ENCODE measurements around the gene UBFD1.

DNA sequence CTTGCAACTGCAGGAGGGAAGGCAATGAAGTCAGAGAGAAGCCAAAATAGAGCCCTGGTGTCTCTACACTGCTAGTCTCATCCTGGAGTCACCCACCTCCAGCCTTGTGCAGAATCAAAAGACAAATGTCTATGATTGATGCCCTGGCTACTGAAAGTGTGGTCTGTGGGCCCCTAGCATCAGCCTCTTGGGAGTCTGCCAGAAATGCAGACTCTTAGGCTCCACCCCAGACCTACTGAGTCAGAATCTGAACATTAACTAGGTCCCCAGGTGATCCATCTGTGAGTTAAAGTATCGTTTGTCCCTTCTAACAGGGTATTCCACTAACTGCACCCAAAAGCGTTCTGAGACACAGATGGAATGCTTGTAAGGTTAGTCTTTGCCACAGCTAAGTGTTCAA, 21.6 kb upstream of the UBFD1 start:
- no peak for TF ChIP-seq YY1 (IDR thresholded peaks at IDR 0.05; ENCODE audit: insufficient read depth, insufficient read length)
- TF ChIP-seq ZNF274 (IDR thresholded peaks at IDR 0.05; ENCODE audit: low read depth, low read length) = no peak
- TF ChIP-seq SUZ12 (IDR thresholded peaks at IDR 0.05; ENCODE audit: extremely low read depth, insufficient read depth, insufficient read length) = no peak

All from NT2/D1 (cell line).